ENCODE results near the gene PGRMC2. TPM values are rescaled to one million over a fixed set of nuclear protein-coding genes. Genes with fewer than 3 reads are reported as not detected.

PGRMC2 gene
- total and polyA plus RNA-seq, 4 donors = 28.9 to 44.3 (median 32.1) TPM

DNA sequence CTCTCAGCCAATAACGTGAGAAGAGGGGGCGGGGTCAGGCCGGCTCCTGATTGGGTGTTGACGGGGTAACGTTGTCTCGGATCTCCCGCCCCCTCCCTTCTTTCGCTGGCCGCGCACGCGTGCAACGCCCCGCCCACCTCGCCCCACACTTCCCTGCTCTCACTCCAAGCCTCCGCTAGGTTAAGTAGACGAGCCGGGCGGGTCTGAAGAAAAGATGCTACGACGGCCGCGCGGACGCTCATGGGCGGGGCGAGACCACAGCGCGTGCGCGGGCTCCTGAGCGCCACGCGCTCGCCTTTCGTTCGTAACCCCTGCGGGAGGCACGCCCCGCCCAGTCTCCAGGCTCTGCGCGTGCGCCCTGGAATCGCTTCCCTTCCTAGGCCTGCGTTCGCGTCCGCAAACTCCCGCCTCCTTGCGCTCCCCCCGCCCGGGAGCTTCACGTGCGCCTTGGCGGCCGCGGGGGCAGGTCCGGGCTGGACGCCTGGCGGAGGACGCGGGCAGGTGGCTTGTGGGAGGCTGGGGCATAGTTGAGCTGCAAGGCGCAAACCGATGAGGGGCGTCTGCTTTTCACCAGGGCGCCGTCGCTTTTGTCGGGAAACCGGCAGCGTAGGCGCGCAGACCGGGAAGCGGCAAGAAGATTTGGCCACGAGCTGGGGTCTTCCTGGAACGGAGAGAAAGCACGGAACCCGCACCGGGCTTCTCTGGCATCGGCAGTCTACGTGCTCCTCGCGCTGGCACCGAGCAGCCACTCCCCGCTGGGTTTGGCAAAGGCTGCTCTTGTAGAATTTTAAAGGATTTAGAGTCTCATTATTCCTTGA, 467 bp upstream of the PGRMC2 start:
- Histone ChIP-seq H3K27me3 (ENCODE audit: control insufficient read depth in 4 of 4, insufficient read depth in 4 of 4, low read length in 3 of 4) (no peaks in the 10 kb centered on the region), H3K36me3 (ENCODE audit: control insufficient read depth in 4 of 4, insufficient read depth in 3 of 4, low read depth in 1 of 4, low read length in 3 of 4) (no peaks in the 10 kb centered on the region), H3K9me3 (ENCODE audit: control insufficient read depth in 4 of 4, low read length in 3 of 4) (no peaks in the 10 kb centered on the region), H3K4me3 (ENCODE audit: low read depth in 1 of 3, low read length in 3 of 3) (peak overlapping the region; percentile 75 to 97 (median 83)), H3K27ac (ENCODE audit: low read depth in 1 of 2, low read length in 2 of 2) (peak overlapping the region; percentile 91 to 96), H3K9ac (ENCODE audit: low read depth in 1 of 2, low read length in 2 of 2) (peak overlapping the region; percentile 83 to 87), H3K4me1 (ENCODE audit: control insufficient read depth in 4 of 4, insufficient read depth in 4 of 4, low read length in 3 of 4) (peaks cover 6 to 54% (median 25%) of the 10 kb centered on the region in 4 donors)
- DNase-seq (ENCODE audit: low spot score) = peak; percentile 99
- under 1% methylated on average over 86 of the region's 86 CpGs for WGBS
- TF ChIP-seq FOXA2 (IDR thresholded peaks at IDR 0.05) (peak; percentile 14), NR2F2 (IDR thresholded peaks at IDR 0.05) (no peak), TAF1 (conservative IDR thresholded peaks at IDR 0.05) (peak; percentile 52), RAD21 (IDR thresholded peaks at IDR 0.05) (peak; percentile 52 to 71), HNF4G (IDR thresholded peaks at IDR 0.05) (no peak), CTCF (IDR thresholded peaks at IDR 0.05; ENCODE audit: low read depth, low read length, missing input control) (peak; percentile 28), GABPA (IDR thresholded peaks at IDR 0.05 in 1 of 2, conservative IDR thresholded peaks at IDR 0.05 in 1 of 2) (peak in 1 of 2 donors; percentile 59), EGR1 (IDR thresholded peaks at IDR 0.05; ENCODE audit: low read depth in 2 of 2) (peak; percentile 77 to 85), HNF4A (conservative IDR thresholded peaks at IDR 0.05) (peak; percentile 49 to 67), YY1 (IDR thresholded peaks at IDR 0.05) (peak; percentile 53), FOXA1 (IDR thresholded peaks at IDR 0.05) (peak; percentile 34), JUND (IDR thresholded peaks at IDR 0.05) (peak in 1 of 2 donors; percentile 73), ATF3 (IDR thresholded peaks at IDR 0.05) (no peak), RXRA (IDR thresholded peaks at IDR 0.05) (peak in 1 of 2 donors; percentile 62), SP1 (IDR thresholded peaks at IDR 0.05) (peak; percentile 79)
- TF ChIP-seq, protein P1, sequence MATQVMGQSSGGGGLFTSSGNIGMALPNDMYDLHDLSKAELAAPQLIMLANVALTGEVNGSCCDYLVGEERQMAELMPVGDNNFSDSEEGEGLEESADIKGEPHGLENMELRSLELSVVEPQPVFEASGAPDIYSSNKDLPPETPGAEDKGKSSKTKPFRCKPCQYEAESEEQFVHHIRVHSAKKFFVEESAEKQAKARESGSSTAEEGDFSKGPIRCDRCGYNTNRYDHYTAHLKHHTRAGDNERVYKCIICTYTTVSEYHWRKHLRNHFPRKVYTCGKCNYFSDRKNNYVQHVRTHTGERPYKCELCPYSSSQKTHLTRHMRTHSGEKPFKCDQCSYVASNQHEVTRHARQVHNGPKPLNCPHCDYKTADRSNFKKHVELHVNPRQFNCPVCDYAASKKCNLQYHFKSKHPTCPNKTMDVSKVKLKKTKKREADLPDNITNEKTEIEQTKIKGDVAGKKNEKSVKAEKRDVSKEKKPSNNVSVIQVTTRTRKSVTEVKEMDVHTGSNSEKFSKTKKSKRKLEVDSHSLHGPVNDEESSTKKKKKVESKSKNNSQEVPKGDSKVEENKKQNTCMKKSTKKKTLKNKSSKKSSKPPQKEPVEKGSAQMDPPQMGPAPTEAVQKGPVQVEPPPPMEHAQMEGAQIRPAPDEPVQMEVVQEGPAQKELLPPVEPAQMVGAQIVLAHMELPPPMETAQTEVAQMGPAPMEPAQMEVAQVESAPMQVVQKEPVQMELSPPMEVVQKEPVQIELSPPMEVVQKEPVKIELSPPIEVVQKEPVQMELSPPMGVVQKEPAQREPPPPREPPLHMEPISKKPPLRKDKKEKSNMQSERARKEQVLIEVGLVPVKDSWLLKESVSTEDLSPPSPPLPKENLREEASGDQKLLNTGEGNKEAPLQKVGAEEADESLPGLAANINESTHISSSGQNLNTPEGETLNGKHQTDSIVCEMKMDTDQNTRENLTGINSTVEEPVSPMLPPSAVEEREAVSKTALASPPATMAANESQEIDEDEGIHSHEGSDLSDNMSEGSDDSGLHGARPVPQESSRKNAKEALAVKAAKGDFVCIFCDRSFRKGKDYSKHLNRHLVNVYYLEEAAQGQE (IDR thresholded peaks at IDR 0.05) = peak; percentile 73
- TF ChIP-seq, protein P2, sequence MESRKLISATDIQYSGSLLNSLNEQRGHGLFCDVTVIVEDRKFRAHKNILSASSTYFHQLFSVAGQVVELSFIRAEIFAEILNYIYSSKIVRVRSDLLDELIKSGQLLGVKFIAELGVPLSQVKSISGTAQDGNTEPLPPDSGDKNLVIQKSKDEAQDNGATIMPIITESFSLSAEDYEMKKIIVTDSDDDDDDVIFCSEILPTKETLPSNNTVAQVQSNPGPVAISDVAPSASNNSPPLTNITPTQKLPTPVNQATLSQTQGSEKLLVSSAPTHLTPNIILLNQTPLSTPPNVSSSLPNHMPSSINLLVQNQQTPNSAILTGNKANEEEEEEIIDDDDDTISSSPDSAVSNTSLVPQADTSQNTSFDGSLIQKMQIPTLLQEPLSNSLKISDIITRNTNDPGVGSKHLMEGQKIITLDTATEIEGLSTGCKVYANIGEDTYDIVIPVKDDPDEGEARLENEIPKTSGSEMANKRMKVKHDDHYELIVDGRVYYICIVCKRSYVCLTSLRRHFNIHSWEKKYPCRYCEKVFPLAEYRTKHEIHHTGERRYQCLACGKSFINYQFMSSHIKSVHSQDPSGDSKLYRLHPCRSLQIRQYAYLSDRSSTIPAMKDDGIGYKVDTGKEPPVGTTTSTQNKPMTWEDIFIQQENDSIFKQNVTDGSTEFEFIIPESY (IDR thresholded peaks at IDR 0.05) = peak; percentile 49
- TF ChIP-seq, protein P3, sequence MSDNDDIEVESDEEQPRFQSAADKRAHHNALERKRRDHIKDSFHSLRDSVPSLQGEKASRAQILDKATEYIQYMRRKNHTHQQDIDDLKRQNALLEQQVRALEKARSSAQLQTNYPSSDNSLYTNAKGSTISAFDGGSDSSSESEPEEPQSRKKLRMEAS (IDR thresholded peaks at IDR 0.05) = peak; percentile 78
